22Rv1 (cell line): Measurements from ENCODE around the gene AHRR.

Source experiments
- CTCF ChIP-seq: fragments of 450-650 bp; IDR thresholded peaks from 2 replicates; pipeline ENCODE4 v1.5.1; 2017; ENCODE audit warnings: mild to moderate bottlenecking
- ZFX ChIP-seq: fragments of 450-650 bp; IDR thresholded peaks from 2 replicates; pipeline ENCODE4 v1.6.1; 2017; ENCODE audit warnings: antibody characterized with exemption, borderline replicate concordance

GRCh38 chr5:359301-359897 is 37.9 kb downstream of the AHRR start:
- TF ChIP-seq ZFX, result no peak
- no peak for TF ChIP-seq CTCF
